ENCODE measurements around the gene ZFP90.
"Not testable (repeated sequence)": the region's sequence is repeated elsewhere in the genome, so short reads cannot be mapped to it uniquely, and the experiment has no call there.

The ZFP90 gene

DNA sequence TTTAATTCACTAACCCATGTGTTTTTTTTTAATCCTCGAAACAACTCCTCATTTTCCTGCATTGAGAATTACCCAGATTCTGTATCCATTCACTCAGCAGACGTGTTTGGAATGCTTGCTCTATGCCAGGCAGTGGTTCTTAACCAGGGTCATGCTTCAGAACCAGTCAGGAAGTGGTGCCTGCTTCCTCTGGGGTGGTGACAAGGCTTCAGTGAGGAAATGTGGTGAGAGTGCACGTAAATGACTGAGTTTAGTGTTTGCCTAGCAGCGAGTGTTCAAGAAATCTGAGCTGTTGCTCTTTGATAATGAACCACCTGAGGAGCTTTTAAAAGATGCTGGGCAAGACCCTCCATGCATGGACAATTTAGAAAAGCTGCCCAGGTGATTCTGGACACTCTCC lies 9.9 kb downstream of the ZFP90 start:
- Histone ChIP-seq H3K4me2 (peak overlapping the region in 8 of 11 experiments; percentile 0 to 49 (median 30); a peak in 12 of 22 replicates), H3K27ac (peak overlapping the region in 2 of 11 experiments; percentile 2 to 41; a peak in 2 of 22 replicates), H3K27me3 (no peaks in the 10 kb centered on the region), H3K36me3 (peaks cover 84 to 100% (median 98%) of the 10 kb centered on the region in 11 experiments), H4K20me1 (no peaks in the 10 kb centered on the region), H3K4me1 (peaks cover 0 to 10% (median 8%) of the 10 kb centered on the region in 10 experiments; a peak in 10 of 20 replicates), H3K9me3 (replicated peaks in 1 of 11) (peaks cover 98 to 100% (median 99%) of the 10 kb centered on the region in 11 experiments), H3K9ac (no peak overlapping the region), H3K4me3 (peak overlapping the region in 3 of 10 experiments; percentile 13 to 31 (median 13); a peak in 3 of 20 replicates)
- TF ChIP-seq Cebpa-rat (IDR thresholded peaks at IDR 0.05): no peak

DNA sequence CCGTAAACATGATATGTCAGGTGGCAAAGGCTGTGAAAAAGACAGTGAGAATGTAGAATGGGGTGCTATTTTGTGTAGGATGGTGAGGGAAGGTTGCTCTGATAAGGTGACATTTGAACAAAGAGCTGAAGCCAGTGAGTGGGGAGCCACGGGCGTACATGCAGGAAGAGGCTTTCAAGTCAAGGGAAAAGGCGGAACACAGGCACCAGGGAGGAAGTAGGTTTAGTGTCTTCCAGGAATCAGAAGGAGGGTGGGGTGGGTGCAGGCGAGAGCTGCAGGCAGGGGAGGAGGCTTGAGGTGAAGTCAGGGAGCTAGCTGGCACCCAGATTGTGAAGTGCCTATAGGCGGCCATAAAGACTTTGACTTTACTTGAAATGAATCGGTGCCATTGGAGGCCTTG lies 14.1 kb downstream of the ZFP90 start:
- H3K9me3 ChIP-seq (replicated peaks in 1 of 11): peaks cover 99 to 100% (median 100%) of the 10 kb centered on the region in 11 experiments
- H3K4me3 ChIP-seq: peak overlapping the region in 4 of 10 experiments; percentile 19 to 38 (median 26); a peak in 4 of 20 replicates
- no peak overlapping the region for H3K4me2 ChIP-seq
- TF ChIP-seq Cebpa-rat (IDR thresholded peaks at IDR 0.05): no peak
- no peaks in the 10 kb centered on the region for H3K27me3 ChIP-seq
- H4K20me1 ChIP-seq: no peaks in the 10 kb centered on the region
- H3K4me1 ChIP-seq: peaks cover 0 to 10% (median 8%) of the 10 kb centered on the region in 10 experiments; a peak in 10 of 20 replicates
- no peak overlapping the region for H3K9ac ChIP-seq
- H3K27ac ChIP-seq: no peak overlapping the region
- H3K36me3 ChIP-seq: peaks cover 88 to 100% (median 99%) of the 10 kb centered on the region in 11 experiments

DNA sequence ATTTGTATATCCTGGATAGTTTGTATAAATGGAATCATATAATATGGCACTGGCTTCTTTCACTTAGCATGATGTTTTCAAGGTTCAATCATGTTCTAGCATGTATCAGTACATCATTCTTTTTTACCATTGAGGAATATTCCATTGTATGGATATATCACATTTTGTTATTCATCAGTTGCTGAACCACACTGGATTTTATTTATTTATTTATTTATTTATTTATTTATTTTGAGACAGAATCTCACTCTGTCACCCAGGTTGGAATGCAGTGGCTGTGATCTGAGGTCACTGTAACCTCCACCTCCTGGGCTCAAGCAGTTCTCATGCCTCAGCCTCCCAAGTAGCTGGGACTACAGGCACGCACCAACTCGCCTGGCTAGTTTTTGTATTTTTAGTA lies 21.2 kb downstream of the ZFP90 start:
- Histone ChIP-seq H3K9me3 (replicated peaks in 1 of 11) (peaks cover 100% of the 10 kb centered on the region in 11 experiments), H3K36me3 (peaks cover 100% of the 10 kb centered on the region in 11 experiments), H3K4me3 (peak overlapping the region; percentile 1 to 48 (median 30); a peak in 11 of 20 replicates)
- H3K4me1 ChIP-seq, H4K20me1 ChIP-seq, H3K4me2 ChIP-seq, H3K27ac ChIP-seq, H3K9ac ChIP-seq, H3K27me3 ChIP-seq: not testable (repeated sequence)

DNA sequence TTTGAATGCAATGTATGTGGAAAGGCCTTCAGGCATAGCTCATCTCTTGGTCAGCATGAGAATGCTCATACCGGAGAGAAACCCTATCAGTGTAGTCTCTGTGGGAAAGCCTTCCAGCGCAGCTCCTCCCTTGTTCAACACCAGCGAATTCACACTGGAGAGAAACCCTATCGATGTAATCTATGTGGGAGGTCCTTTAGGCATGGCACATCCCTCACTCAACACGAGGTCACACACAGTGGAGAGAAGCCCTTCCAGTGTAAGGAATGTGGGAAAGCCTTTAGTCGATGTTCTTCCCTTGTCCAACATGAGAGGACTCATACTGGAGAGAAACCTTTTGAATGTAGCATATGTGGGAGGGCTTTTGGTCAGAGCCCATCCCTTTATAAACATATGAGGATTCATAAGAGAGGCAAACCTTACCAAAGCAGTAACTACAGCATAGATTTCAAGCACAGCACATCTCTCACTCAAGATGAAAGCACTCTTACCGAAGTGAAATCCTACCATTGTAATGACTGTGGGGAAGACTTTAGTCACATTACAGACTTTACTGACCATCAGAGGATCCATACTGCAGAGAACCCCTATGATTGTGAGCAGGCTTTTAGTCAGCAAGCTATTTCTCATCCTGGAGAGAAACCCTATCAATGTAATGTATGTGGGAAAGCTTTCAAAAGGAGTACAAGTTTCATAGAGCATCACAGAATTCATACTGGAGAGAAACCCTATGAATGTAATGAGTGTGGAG lies 24.7 kb downstream of the ZFP90 start:
- Histone ChIP-seq H4K20me1 (no peaks in the 10 kb centered on the region), H3K9me3 (replicated peaks in 1 of 11) (peaks cover 100% of the 10 kb centered on the region in 11 experiments), H3K4me3 (peak overlapping the region; percentile 15 to 54 (median 31); a peak in 16 of 20 replicates), H3K27ac (no peak overlapping the region), H3K4me2 (no peak overlapping the region), H3K4me1 (no peaks in the 10 kb centered on the region), H3K27me3 (no peaks in the 10 kb centered on the region), H3K9ac (no peak overlapping the region), H3K36me3 (peaks cover 93 to 100% (median 100%) of the 10 kb centered on the region in 11 experiments)
- no peak for TF ChIP-seq Cebpa-rat (IDR thresholded peaks at IDR 0.05)

DNA sequence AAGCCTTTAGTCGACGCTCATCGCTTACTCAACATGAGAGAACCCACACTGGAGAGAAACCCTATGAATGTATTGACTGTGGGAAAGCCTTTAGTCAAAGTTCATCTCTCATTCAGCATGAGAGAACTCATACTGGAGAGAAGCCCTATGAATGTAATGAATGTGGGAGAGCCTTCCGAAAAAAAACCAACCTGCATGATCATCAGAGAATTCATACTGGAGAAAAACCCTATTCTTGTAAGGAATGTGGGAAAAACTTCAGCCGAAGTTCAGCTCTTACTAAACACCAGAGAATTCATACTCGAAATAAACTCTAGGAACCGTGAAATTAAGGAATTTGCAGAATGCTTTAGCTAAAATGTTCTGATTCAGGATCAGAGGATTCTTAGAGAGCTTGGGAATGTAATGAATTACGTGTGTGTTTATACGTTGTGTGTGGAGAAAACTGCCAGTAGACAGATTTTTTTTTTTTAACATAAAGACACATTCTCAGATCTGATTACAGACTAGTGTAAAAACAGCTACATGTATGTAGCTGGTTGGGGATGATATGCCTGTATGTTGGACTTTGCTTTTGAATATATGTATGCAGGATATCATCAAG lies 25.4 kb downstream of the ZFP90 start:
- H3K9me3 ChIP-seq (replicated peaks in 1 of 11): peaks cover 100% of the 10 kb centered on the region in 11 experiments
- H4K20me1 ChIP-seq: no peaks in the 10 kb centered on the region
- H3K27me3 ChIP-seq: no peaks in the 10 kb centered on the region
- H3K36me3 ChIP-seq: peaks cover 92 to 100% (median 96%) of the 10 kb centered on the region in 11 experiments
- no peak overlapping the region for H3K9ac ChIP-seq
- no peak overlapping the region for H3K27ac ChIP-seq
- no peaks in the 10 kb centered on the region for H3K4me1 ChIP-seq
- H3K4me2 ChIP-seq: no peak overlapping the region
- no peak for TF ChIP-seq Cebpa-rat (IDR thresholded peaks at IDR 0.05)
- H3K4me3 ChIP-seq: peak overlapping the region in 8 of 10 experiments; percentile 11 to 54 (median 30); a peak in 9 of 20 replicates

DNA sequence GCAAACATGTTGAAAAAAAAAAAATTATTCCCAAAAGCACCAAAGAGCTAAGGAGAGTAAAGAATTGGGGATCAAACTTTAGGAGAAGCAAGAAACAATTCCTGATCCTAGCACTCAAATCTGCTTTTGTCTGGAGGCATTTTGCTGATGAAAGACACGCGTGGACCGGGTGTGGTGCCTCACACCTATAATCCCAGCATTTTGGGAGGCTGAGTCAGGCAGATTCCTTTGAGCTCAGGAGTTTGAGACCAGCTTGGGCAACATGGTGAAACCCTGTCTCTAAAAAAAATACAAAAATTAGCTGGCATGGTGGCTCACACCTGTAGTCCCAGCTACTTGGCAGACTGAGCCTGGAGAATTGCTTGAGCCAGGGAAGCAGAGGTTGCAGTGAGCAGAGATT lies 35.4 kb downstream of the ZFP90 start:
- no peak for TF ChIP-seq Cebpa-rat (IDR thresholded peaks at IDR 0.05)
- Histone ChIP-seq H3K4me3 (no peak overlapping the region; a peak in 1 of 20 replicates), H3K9ac (no peak overlapping the region), H3K27ac (no peak overlapping the region), H4K20me1 (no peaks in the 10 kb centered on the region), H3K27me3 (no peaks in the 10 kb centered on the region), H3K4me1 (no peaks in the 10 kb centered on the region), H3K9me3 (replicated peaks in 1 of 11) (peaks cover 99 to 100% (median 100%) of the 10 kb centered on the region in 11 experiments), H3K4me2 (no peak overlapping the region), H3K36me3 (peaks cover 40 to 67% (median 53%) of the 10 kb centered on the region in 11 experiments; a peak in 20 of 22 replicates)

DNA sequence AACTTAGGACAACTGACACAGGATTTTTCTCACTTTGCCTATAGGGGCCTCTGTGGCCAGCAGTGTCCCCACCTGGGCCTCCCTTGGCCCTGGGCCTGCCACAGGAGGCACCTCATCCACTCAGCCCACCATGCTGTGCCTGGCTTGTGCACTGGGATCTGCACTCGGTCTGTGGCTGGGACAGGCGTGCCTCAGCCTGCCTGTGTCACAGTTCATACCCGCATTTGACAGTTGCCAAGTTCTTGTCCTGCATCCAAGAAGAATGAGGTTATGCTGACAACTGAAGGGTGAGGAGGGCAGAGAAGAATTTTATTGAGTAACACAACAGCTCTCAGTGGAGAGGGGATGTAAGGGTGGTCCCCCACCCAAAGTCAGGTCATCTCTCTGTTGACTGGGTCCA lies 36.0 kb downstream of the ZFP90 start:
- no peak overlapping the region; a peak in 1 of 20 replicates for H3K4me3 ChIP-seq
- no peak overlapping the region for H3K9ac ChIP-seq
- peaks cover 99 to 100% (median 100%) of the 10 kb centered on the region in 11 experiments for H3K9me3 ChIP-seq (replicated peaks in 1 of 11)
- no peak for TF ChIP-seq Cebpa-rat (IDR thresholded peaks at IDR 0.05)
- H4K20me1 ChIP-seq: no peaks in the 10 kb centered on the region
- H3K27me3 ChIP-seq: no peaks in the 10 kb centered on the region
- H3K36me3 ChIP-seq: peaks cover 34 to 61% (median 52%) of the 10 kb centered on the region in 11 experiments; a peak in 20 of 22 replicates
- H3K4me2 ChIP-seq: no peak overlapping the region
- no peak overlapping the region for H3K27ac ChIP-seq
- H3K4me1 ChIP-seq: no peaks in the 10 kb centered on the region

DNA sequence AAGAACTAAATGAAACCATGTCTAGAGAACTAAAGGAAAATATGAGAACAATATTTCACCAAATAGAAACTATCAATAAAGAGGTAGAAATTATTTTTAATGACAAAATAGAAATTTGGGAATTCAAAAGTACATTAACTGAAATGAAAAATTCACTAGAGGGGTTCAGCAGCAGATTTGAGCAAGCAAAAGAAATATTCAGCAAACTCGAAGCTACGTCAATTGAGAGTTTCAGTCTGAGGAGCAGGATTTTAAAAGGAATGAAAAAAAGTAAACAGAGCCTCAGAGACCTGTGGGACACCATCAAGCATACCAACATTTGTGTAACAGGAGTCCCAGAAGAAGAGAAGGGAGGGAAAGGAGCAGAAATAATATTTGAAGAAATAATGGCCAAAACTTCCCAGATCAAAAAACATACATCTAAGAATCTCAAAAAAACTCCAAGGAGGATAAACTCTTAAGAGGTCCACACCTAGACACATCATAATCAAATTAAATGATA lies 38.3 kb downstream of the ZFP90 start:
- TF ChIP-seq Cebpa-rat (IDR thresholded peaks at IDR 0.05): no peak
- H3K9ac ChIP-seq: no peak overlapping the region
- no peak overlapping the region for H3K4me2 ChIP-seq
- peaks cover 89 to 100% (median 100%) of the 10 kb centered on the region in 11 experiments for H3K9me3 ChIP-seq (replicated peaks in 1 of 11)
- no peak overlapping the region for H3K27ac ChIP-seq
- H4K20me1 ChIP-seq: no peaks in the 10 kb centered on the region
- H3K4me1 ChIP-seq: no peaks in the 10 kb centered on the region
- H3K4me3 ChIP-seq: no peak overlapping the region
- peaks cover 19 to 41% (median 37%) of the 10 kb centered on the region in 11 experiments; a peak in 19 of 22 replicates for H3K36me3 ChIP-seq
- H3K27me3 ChIP-seq: no peaks in the 10 kb centered on the region

Data from BLaER1 treated with 17β-estradiol and CSF1 and Interleukin-3, amounts not matched to agents 10 nM and 100 nM (cell line).